ENCODE measurements around the gene TACC2.

- TF ChIP-seq ZFP30 (CRISPR knock-in tag; IDR thresholded peaks at IDR 0.05) (no peak), GLIS3 (CRISPR knock-in tag; IDR thresholded peaks at IDR 0.05) (no peak), ZC3H10 (CRISPR knock-in tag; IDR thresholded peaks at IDR 0.05) (no peak), RARB (CRISPR knock-in tag; IDR thresholded peaks at IDR 0.05) (no peak)
Measured at GRCh38 chr10:122151121-122151694, 162.2 kb downstream of the TACC2 start.

Data from SK-N-SH treated with all-trans-retinoic acid at 6 μM for 48 hours (cell line).